Measurements from ENCODE around the gene FAM171A1. TPM values are rescaled to one million over a fixed set of nuclear protein-coding genes. Genes with fewer than 3 reads are reported as not detected.

The FAM171A1 gene
- total RNA-seq, 1 donor from 2014 or later = not detected

DNA sequence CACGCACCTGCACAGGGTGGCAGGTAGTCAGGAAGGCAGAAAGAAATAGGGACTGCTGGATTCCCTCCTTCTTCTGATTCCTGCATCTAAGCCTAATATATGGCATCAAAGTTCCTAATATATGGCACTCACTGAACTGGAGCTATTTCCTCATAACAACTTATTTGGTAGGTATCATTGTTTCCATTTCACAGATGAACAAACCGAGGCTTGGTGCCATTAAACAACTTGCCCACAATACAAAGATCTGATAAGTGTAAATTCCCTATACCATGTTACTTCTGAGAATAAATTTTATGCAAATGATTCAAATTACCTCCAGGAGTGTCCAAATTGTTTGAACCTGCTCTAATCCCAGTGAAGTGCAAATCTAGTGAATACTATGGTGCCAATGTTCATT is 2.1 kb upstream of the FAM171A1 start:
- no peak for DNase-seq
- ATAC-seq (ENCODE audit: low read depth) = no peak
- POLR2A ChIA-PET = no interaction called here
- intact Hi-C loops (cut with micrococcal nuclease) = no loop called here
- no peaks in the 10 kb centered on the region for H3K36me3 Mint-ChIP-seq (ENCODE audit: low read depth)
- CTCF ChIA-PET = no interaction called here
- peaks cover 11% of the 10 kb centered on the region for H3K4me1 Mint-ChIP-seq
- H3K9me3 Mint-ChIP-seq = no peaks in the 10 kb centered on the region
- peaks cover 53% of the 10 kb centered on the region for H3K27me3 Mint-ChIP-seq
- no peak overlapping the region for H3K4me3 Mint-ChIP-seq
- TF ChIP-seq, protein P1, sequence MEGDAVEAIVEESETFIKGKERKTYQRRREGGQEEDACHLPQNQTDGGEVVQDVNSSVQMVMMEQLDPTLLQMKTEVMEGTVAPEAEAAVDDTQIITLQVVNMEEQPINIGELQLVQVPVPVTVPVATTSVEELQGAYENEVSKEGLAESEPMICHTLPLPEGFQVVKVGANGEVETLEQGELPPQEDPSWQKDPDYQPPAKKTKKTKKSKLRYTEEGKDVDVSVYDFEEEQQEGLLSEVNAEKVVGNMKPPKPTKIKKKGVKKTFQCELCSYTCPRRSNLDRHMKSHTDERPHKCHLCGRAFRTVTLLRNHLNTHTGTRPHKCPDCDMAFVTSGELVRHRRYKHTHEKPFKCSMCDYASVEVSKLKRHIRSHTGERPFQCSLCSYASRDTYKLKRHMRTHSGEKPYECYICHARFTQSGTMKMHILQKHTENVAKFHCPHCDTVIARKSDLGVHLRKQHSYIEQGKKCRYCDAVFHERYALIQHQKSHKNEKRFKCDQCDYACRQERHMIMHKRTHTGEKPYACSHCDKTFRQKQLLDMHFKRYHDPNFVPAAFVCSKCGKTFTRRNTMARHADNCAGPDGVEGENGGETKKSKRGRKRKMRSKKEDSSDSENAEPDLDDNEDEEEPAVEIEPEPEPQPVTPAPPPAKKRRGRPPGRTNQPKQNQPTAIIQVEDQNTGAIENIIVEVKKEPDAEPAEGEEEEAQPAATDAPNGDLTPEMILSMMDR (IDR thresholded peaks at IDR 0.05) = no peak
- no peak overlapping the region for H3K27ac Mint-ChIP-seq

DNA sequence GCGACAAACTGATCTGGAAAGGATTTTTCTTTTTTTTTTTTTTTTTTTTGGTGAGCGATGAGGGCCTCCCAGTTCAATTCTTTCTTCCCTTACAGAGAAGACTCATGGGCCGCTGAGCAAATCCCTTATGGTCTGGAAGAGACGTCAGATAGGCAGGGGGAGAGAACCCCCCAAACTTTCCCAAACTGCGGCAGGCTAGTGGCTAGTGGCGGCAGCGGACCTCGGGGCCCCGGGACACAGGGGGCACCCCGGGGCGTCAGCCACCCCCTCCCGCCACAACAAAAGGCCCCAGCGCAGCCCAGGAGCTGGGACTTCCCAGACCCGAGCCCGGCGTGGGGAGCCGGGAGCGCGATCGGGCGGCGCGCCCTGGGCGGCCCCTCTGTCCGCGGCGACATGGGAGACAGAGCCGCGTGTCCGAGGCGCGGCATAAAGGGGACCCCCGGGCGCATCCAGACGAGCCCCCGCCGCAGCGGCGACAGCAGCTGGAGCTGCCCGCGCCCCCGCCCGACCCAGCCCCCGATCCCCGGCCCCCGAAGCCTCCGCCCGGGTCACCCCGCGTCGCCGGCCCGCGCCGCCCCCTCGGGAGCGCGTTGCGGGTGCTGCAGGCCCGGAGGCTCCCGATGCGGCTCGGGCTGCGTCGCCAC is 755 bp downstream of the FAM171A1 start:
- Mint-ChIP-seq H3K27me3 (peaks cover 52% of the 10 kb centered on the region), H3K4me1 (peaks cover 11% of the 10 kb centered on the region), H3K36me3 (ENCODE audit: low read depth) (no peaks in the 10 kb centered on the region), H3K9me3 (no peaks in the 10 kb centered on the region), H3K27ac (no peak overlapping the region), H3K4me3 (peak overlapping the region; percentile 55)
- DNase-seq (no peak), ATAC-seq (ENCODE audit: low read depth) (peak; percentile 34)
- intact Hi-C loops (cut with micrococcal nuclease) = no loop called here
- TF ChIP-seq, protein P1 (IDR thresholded peaks at IDR 0.05) = no peak
- CTCF ChIA-PET = no interaction called here
- POLR2A ChIA-PET = no interaction called here

DNA sequence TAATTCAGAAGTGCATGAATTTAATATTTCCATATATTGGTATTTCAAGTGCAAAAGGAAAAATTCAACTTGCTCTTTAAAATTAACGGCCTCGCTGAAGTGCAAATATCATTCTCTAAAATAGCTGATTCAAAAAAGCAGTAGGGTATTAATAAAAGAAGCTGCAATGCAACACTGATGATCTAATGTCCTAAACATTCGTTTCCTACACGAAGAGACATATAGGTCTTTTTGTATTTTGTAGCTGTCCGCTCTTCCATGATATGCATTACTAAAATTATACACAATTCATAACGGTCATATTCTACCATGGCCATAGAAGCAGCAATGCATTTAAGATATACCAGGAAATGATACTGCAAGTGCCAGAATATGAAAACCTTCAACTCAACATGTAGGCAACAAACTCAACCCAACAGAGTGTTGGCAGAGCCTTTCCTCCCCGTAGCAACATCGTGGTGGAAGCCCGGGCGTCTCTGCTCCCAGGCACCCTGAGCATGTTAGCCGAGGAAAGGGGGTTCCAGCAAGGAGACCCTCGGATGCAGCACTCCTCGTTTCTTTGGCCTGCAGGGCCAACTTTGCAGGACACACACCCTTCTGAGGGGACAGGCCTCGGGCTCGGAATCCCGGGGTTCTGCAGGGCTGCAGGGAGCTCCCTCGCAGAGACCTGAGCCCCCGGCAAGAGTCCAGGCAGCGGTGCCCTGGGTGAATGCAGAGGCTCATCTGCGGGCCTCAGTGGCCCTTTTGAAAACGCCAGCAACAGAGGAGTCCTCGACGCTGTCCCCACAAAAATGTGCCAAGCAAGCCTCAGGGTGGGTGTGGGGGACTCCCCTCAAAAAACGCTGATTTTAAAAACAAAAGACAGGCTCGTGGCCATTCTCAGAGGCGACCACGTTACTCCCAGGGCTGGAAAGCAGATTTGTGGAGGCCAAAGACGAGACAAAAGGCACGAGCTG is 1.6 kb downstream of the FAM171A1 start:
- Mint-ChIP-seq H3K4me3 (peak overlapping the region; percentile 55), H3K4me1 (peaks cover 11% of the 10 kb centered on the region), H3K36me3 (ENCODE audit: low read depth) (no peaks in the 10 kb centered on the region), H3K27ac (no peak overlapping the region), H3K9me3 (no peaks in the 10 kb centered on the region), H3K27me3 (peaks cover 57% of the 10 kb centered on the region)
- ChIA-PET POLR2A (no interaction called here), CTCF (no interaction called here)
- no peak for DNase-seq
- intact Hi-C loops (cut with micrococcal nuclease) = no loop called here
- TF ChIP-seq, protein P1 (IDR thresholded peaks at IDR 0.05) = no peak
- ATAC-seq (ENCODE audit: low read depth) = no peak

DNA sequence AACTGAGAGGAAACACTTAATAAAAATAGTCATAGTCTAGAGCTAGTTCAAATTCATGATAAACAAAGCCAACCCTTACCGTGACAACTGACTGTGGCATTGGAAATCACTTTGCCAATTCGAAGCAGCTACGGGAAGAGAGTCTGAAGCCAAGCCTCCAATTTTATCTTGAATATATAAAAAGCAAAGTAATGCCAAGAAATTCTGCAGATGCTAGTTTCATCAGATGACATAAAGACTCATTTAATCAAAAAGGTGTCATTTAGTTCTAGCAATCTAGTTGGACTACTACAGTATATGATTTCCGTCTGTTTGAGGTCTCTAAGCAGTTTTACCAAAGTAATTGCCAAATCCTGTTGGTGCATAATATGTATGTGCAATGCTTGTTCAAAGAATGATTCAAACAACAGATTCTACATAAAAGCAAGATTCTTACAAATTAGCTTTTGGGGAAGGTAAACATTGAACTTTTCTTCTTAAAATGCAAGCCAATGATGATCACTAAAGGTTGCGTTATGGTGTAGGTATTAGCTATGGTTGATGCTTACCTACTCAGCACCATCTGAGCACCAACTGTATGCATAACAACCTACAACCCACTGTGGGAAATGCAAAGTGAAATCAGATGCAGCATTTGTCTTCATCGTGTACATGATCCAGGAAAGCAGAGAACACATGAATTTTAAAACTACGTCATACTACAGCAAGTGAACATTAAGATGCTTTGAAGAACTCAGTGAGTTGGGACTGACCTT is 2.8 kb downstream of the FAM171A1 start:
- CTCF ChIA-PET = no interaction called here
- ATAC-seq (ENCODE audit: low read depth) (no peak), DNase-seq (no peak)
- H3K27me3 Mint-ChIP-seq = peaks cover 51% of the 10 kb centered on the region
- POLR2A ChIA-PET = no interaction called here
- no peak overlapping the region for H3K27ac Mint-ChIP-seq
- no peak overlapping the region for H3K4me3 Mint-ChIP-seq
- no peaks in the 10 kb centered on the region for H3K36me3 Mint-ChIP-seq (ENCODE audit: low read depth)
- H3K4me1 Mint-ChIP-seq = peaks cover 11% of the 10 kb centered on the region
- intact Hi-C loops (cut with micrococcal nuclease) = no loop called here
- TF ChIP-seq, protein P1 (IDR thresholded peaks at IDR 0.05) = no peak
- H3K9me3 Mint-ChIP-seq = no peaks in the 10 kb centered on the region

Measured in activated B cell treated with CpG ODN at 0.5 μM for 24 hours (primary cell).